Measurements from ENCODE around the gene NFASC. TPM values are rescaled to one million over a fixed set of nuclear protein-coding genes. Genes with fewer than 3 reads are reported as not detected.

Gene NFASC
- polyA plus RNA-seq, 3 donors = 0.08 TPM; not detected in 2

DNA sequence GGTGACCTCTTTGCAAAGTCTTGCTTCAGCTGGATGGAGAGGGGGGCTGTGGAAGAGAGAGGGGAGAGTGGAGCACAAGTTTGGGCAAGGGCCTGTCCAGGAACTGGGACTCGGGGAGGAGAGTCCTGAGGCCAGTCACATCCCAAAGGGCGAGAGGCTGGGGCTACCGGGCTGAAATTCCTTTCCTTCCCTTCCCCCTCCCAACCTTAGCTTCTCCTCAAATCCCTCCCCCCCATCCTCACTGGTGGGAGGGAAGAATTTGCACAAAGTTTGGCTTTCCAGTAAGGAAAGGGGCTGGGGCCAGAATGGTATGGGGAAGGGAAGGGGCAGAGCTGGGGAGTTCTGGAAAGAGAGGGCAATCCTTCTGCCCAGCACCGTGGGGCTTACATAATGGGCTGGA lies 173.2 kb downstream of the NFASC start:
- H4K20me1 ChIP-seq (ENCODE audit: insufficient read depth, low read length) = no peaks in the 10 kb centered on the region
- H3K4me2 ChIP-seq (replicated peaks; ENCODE audit: extremely low read depth, low read length, poor library complexity, severe bottlenecking) = no peak overlapping the region
- H3K79me2 ChIP-seq (ENCODE audit: insufficient read depth, low read length) = no peaks in the 10 kb centered on the region
- no peak overlapping the region for H3K27ac Mint-ChIP-seq
- peaks cover 20 to 54% of the 10 kb centered on the region in 2 donors for H3K27me3 ChIP-seq (ENCODE audit: control insufficient read depth in 2 of 2, insufficient read depth in 2 of 2, low read length in 2 of 2)
- intact Hi-C loops (cut with micrococcal nuclease) = no loop called here
- H3K4me3 ChIP-seq (replicated peaks in 1 of 3; ENCODE audit: low read depth in 2 of 3, low read length in 3 of 3) = no peak overlapping the region
- H3K27ac ChIP-seq (ENCODE audit: low read depth in 1 of 2, low read length in 2 of 2) = no peak overlapping the region
- H3K4me3 Mint-ChIP-seq = peak overlapping the region in 1 of 2 donors; percentile 51
- no peak for DNase-seq
- H2AFZ ChIP-seq (ENCODE audit: insufficient read depth, low read depth, low read length, poor library complexity, severe bottlenecking) = no peak overlapping the region
- H3K36me3 Mint-ChIP-seq = no peaks in the 10 kb centered on the region
- TF ChIP-seq, protein P1, sequence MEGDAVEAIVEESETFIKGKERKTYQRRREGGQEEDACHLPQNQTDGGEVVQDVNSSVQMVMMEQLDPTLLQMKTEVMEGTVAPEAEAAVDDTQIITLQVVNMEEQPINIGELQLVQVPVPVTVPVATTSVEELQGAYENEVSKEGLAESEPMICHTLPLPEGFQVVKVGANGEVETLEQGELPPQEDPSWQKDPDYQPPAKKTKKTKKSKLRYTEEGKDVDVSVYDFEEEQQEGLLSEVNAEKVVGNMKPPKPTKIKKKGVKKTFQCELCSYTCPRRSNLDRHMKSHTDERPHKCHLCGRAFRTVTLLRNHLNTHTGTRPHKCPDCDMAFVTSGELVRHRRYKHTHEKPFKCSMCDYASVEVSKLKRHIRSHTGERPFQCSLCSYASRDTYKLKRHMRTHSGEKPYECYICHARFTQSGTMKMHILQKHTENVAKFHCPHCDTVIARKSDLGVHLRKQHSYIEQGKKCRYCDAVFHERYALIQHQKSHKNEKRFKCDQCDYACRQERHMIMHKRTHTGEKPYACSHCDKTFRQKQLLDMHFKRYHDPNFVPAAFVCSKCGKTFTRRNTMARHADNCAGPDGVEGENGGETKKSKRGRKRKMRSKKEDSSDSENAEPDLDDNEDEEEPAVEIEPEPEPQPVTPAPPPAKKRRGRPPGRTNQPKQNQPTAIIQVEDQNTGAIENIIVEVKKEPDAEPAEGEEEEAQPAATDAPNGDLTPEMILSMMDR (IDR thresholded peaks at IDR 0.05) = no peak
- H3K4me1 ChIP-seq (ENCODE audit: control insufficient read depth in 1 of 2, insufficient read depth in 2 of 2, low read length in 2 of 2) = no peaks in the 10 kb centered on the region
- peaks cover 0 to 11% of the 10 kb centered on the region in 2 donors for H3K9me3 ChIP-seq (replicated peaks in 1 of 2; ENCODE audit: control insufficient read depth in 1 of 2, insufficient read depth in 1 of 2, low read length in 2 of 2)
- no peak overlapping the region for H3K9ac ChIP-seq (ENCODE audit: insufficient read depth, low read length, poor library complexity, severe bottlenecking)
- H3K9me3 Mint-ChIP-seq = peaks cover 0 to 3% (median 0%) of the 10 kb centered on the region in 7 donors
- H3K36me3 ChIP-seq (replicated peaks in 1 of 2; ENCODE audit: control insufficient read depth in 1 of 2, insufficient read depth in 2 of 2, low read length in 2 of 2) = no peaks in the 10 kb centered on the region
- H3K27me3 Mint-ChIP-seq (ENCODE audit: low read depth in 3 of 3) = peaks cover 59 to 71% (median 62%) of the 10 kb centered on the region in 3 donors
- H3K4me1 Mint-ChIP-seq = no peaks in the 10 kb centered on the region
- WGBS (ENCODE audit: insufficient coverage) = 17% methylated on average over 1 of the region's 4 CpGs

- Histone ChIP-seq H3K4me2 (replicated peaks; ENCODE audit: extremely low read depth, low read length, poor library complexity, severe bottlenecking) (no peak overlapping the region), H4K20me1 (ENCODE audit: insufficient read depth, low read length) (no peaks in the 10 kb centered on the region), H3K79me2 (ENCODE audit: insufficient read depth, low read length) (no peaks in the 10 kb centered on the region), H3K4me1 (ENCODE audit: control insufficient read depth in 1 of 2, insufficient read depth in 2 of 2, low read length in 2 of 2) (no peaks in the 10 kb centered on the region), H3K9me3 (replicated peaks in 1 of 2; ENCODE audit: control insufficient read depth in 1 of 2, insufficient read depth in 1 of 2, low read length in 2 of 2) (peaks cover 0 to 11% of the 10 kb centered on the region in 2 donors), H3K4me3 (replicated peaks in 1 of 3; ENCODE audit: low read depth in 2 of 3, low read length in 3 of 3) (no peak overlapping the region), H3K9ac (ENCODE audit: insufficient read depth, low read length, poor library complexity, severe bottlenecking) (no peak overlapping the region), H3K27ac (ENCODE audit: low read depth in 1 of 2, low read length in 2 of 2) (no peak overlapping the region), H2AFZ (ENCODE audit: insufficient read depth, low read depth, low read length, poor library complexity, severe bottlenecking) (no peak overlapping the region), H3K36me3 (replicated peaks in 1 of 2; ENCODE audit: control insufficient read depth in 1 of 2, insufficient read depth in 2 of 2, low read length in 2 of 2) (no peaks in the 10 kb centered on the region), H3K27me3 (ENCODE audit: control insufficient read depth in 2 of 2, insufficient read depth in 2 of 2, low read length in 2 of 2) (peaks cover 20 to 54% of the 10 kb centered on the region in 2 donors)
- H3K27me3 Mint-ChIP-seq (ENCODE audit: low read depth in 3 of 3) = peaks cover 54 to 70% (median 62%) of the 10 kb centered on the region in 3 donors
- intact Hi-C loops (cut with micrococcal nuclease) = no loop called here
- no peak overlapping the region for H3K4me3 Mint-ChIP-seq
- DNase-seq = no peak
- 31% methylated on average over 5 of the region's 5 CpGs for WGBS (ENCODE audit: insufficient coverage)
- no peaks in the 10 kb centered on the region for H3K36me3 Mint-ChIP-seq
- TF ChIP-seq, protein P1 (IDR thresholded peaks at IDR 0.05) = no peak
- peaks cover 0 to 3% (median 0%) of the 10 kb centered on the region in 7 donors for H3K9me3 Mint-ChIP-seq
- no peaks in the 10 kb centered on the region for H3K4me1 Mint-ChIP-seq
- H3K27ac Mint-ChIP-seq = no peak overlapping the region
Measured at GRCh38 chr1:205044741-205045140, 174.1 kb downstream of the NFASC start.

Measured in CD14-positive monocyte (primary cell).